HCT116 (cell line): ENCODE results near the gene CACNA1G. TPM values are rescaled to one million over a fixed set of nuclear protein-coding genes. Genes with fewer than 3 reads are reported as not detected.

Experiments
- ATAC-seq: fragments of 200-7000 bp; cut with Tn5 transposase; 2 replicates; pipeline ENCODE4 v1.9.1; 2020; ENCODE audit warnings: mild to moderate bottlenecking, moderate library complexity
- BruUV-seq: library from RNA; stranded (reverse); fragments of 400-500 nt; replicated peaks from 2 replicates; lab custom pipeline; 2021; lab: Mats Ljungman, UMichigan
- CTCF ChIA-PET: fragments of 300-600 bp; sonication (Branson Sonifier 250); formaldehyde crosslinking; loops from one replicate; lab custom pipeline; 2021; ENCODE audit warnings: antibody characterized with exemption; lab: Charles Lee
- POLR2A ChIA-PET: fragments of 300-600, 350-600 bp; sonication (Branson Sonifier 250); formaldehyde crosslinking; loops from one replicate; lab custom pipeline; 2021; ENCODE audit warnings: antibody characterized with exemption; lab: Charles Lee
- RAD21 ChIA-PET, 2 experiments: fragments of 300-600 bp; sonication (Branson Sonifier 250); formaldehyde crosslinking; loops; one replicate each; lab custom pipeline; 2023; ENCODE audit warnings: low total read pairs in 2 of 2; ENCODE audit not compliant: uncharacterized antibody in 2 of 2, unreplicated experiment in 2 of 2, low non-redundant PET in 1 of 2; lab: Charles Lee
- DNase-seq: peaks from one replicate; pipeline ENCODE4 v3.0.0-alpha.2; 2010; ENCODE audit warnings: low read depth, low spot score
- H2AFZ ChIP-seq: fragments of 200-600 bp; shearing (Covaris generic), sonication (generic); 2 replicates; pipeline ENCODE4 v1.6.1; 2017; ENCODE audit warnings: low read depth, mixed run types, mixed read lengths, antibody characterized with exemption, low read length; ENCODE audit not compliant: poor library complexity, severe bottlenecking
- H3K27ac ChIP-seq: 2 replicates; pipeline ENCODE4 v1.5.1; 2012; ENCODE audit warnings: low read depth, low read length
- H3K27me3 ChIP-seq: fragments of 200-600 bp; sonication (generic); 2 replicates; pipeline ENCODE4 v1.6.1; 2016; ENCODE audit warnings: mixed run types, low read length, mixed read lengths; ENCODE audit not compliant: insufficient read depth
- H3K36me3 ChIP-seq, 2 experiments: fragments of 200-500 bp in 1 of 2; fragments of 200-600 bp in 1 of 2; sonication (Bioruptor generic) in 1 of 2; sonication (generic) in 1 of 2; 2 replicates each; pipeline versions ENCODE4 v1.5.1 to v1.6.1; 2014 to 2016; ENCODE audit warnings: low read length in 2 of 2, inconsistent platforms in 1 of 2, mixed read lengths in 1 of 2, mixed run types in 1 of 2; ENCODE audit not compliant: insufficient read depth in 2 of 2, control insufficient read depth in 1 of 2
- H3K4me1 ChIP-seq, 2 experiments: fragments of 200-600 bp in 1 of 2; sonication (generic) in 1 of 2; 2 replicates each; pipeline versions ENCODE4 v1.5.1 to v1.6.1; 2012 to 2017; ENCODE audit warnings: low read length in 2 of 2, inconsistent platforms in 1 of 2, mild to moderate bottlenecking in 1 of 2, mixed read lengths in 1 of 2, mixed run types in 1 of 2, moderate library complexity in 1 of 2; ENCODE audit not compliant: insufficient read depth in 2 of 2, control insufficient read depth in 1 of 2
- H3K4me2 ChIP-seq: fragments of 200-600 bp; sonication (generic); 2 replicates; pipeline ENCODE4 v1.6.1; 2017; ENCODE audit warnings: mixed run types, low read length, mixed read lengths
- H3K4me3 ChIP-seq, 2 experiments: fragments of 200-600 bp in 1 of 2; sonication (generic) in 1 of 2; replicated peaks in 1 of 2; 2 replicates each; pipeline ENCODE4 v1.5.1; 2011 to 2016; ENCODE audit warnings: low read length in 2 of 2, control low read depth in 1 of 2, low read depth in 1 of 2, mild to moderate bottlenecking in 1 of 2, mixed read lengths in 1 of 2, mixed run types in 1 of 2
- H3K79me2 ChIP-seq: fragments of 200-600 bp; sonication (generic); 2 replicates; pipeline ENCODE4 v1.6.1; 2017; ENCODE audit warnings: mild to moderate bottlenecking, mixed run types, low read length, moderate library complexity, mixed read lengths; ENCODE audit not compliant: insufficient read depth
- H3K9ac ChIP-seq: fragments of 200-600 bp; sonication (generic); 2 replicates; pipeline ENCODE4 v1.6.1; 2016; ENCODE audit warnings: low read length, mixed read lengths
- H3K9me2 ChIP-seq: fragments of 200-600 bp; sonication (generic), shearing (Covaris generic); 2 replicates; pipeline ENCODE4 v1.6.1; 2017; ENCODE audit warnings: mixed run types, mild to moderate bottlenecking, moderate library complexity; ENCODE audit not compliant: insufficient read depth
- H3K9me3 ChIP-seq, 2 experiments: fragments of 200-500 bp in 1 of 2; fragments of 200-600 bp in 1 of 2; sonication (Bioruptor generic) in 1 of 2; sonication (generic) in 1 of 2; 2 replicates each; pipeline ENCODE4 v1.6.1; 2014 to 2017; ENCODE audit warnings: low read length in 2 of 2, mixed read lengths in 2 of 2, inconsistent platforms in 1 of 2, low read depth in 1 of 2, mild to moderate bottlenecking in 1 of 2, mixed run types in 1 of 2, moderate library complexity in 1 of 2; ENCODE audit not compliant: control insufficient read depth in 1 of 2, insufficient read depth in 1 of 2
- H4K20me1 ChIP-seq: fragments of 200-600 bp; sonication (generic), shearing (Covaris generic); 2 replicates; pipeline ENCODE4 v1.6.1; 2017; ENCODE audit warnings: mixed run types, mild to moderate bottlenecking, moderate library complexity; ENCODE audit not compliant: insufficient read depth
- CBX3 ChIP-seq: IDR thresholded peaks from 2 replicates; pipeline ENCODE4 v1.6.1; 2012; ENCODE audit warnings: low read depth
- CEBPB ChIP-seq: IDR thresholded peaks from 2 replicates; pipeline ENCODE4 v1.6.1; 2012; ENCODE audit warnings: low read depth
- CTCF ChIP-seq, 3 experiments: fragments of 200-600 bp in 1 of 3; sonication (generic) in 1 of 3; IDR thresholded peaks in 2 of 3; conservative IDR thresholded peaks in 1 of 3; 2 replicates each; pipeline ENCODE4 v1.5.1; 2012 to 2017; ENCODE audit warnings: low read depth in 2 of 3, low read length in 2 of 3, antibody characterized with exemption in 1 of 3, borderline replicate concordance in 1 of 3, control low read depth in 1 of 3, mild to moderate bottlenecking in 1 of 3, mixed read lengths in 1 of 3, mixed run types in 1 of 3, moderate library complexity in 1 of 3; ENCODE audit not compliant: insufficient read depth in 1 of 3
- EGR1 ChIP-seq: IDR thresholded peaks from 2 replicates; pipeline ENCODE4 v1.6.1; 2012; ENCODE audit warnings: low read depth
- EZH2phosphoT487 ChIP-seq: fragments of 200-600 bp; IDR thresholded peaks from 2 replicates; pipeline ENCODE4 v1.6.1; 2018; ENCODE audit warnings: antibody characterized with exemption, borderline replicate concordance
- JUND ChIP-seq: IDR thresholded peaks from 2 replicates; pipeline ENCODE4 v1.6.1; 2012
- POLR2A ChIP-seq: IDR thresholded peaks from 2 replicates; pipeline ENCODE4 v1.7.0; 2011; ENCODE audit warnings: borderline replicate concordance; ENCODE audit not compliant: insufficient read depth, insufficient read length; ENCODE audit errors: extremely low read depth
- REST ChIP-seq: IDR thresholded peaks from 2 replicates; pipeline ENCODE4 v1.6.1; 2012; ENCODE audit warnings: low read depth
- SIN3A ChIP-seq: IDR thresholded peaks from 2 replicates; pipeline ENCODE4 v1.6.1; 2012; ENCODE audit warnings: low read depth
- SP1 ChIP-seq: IDR thresholded peaks from 2 replicates; pipeline ENCODE4 v1.6.1; 2012; ENCODE audit warnings: low read depth
- YY1 ChIP-seq: IDR thresholded peaks from 2 replicates; pipeline ENCODE4 v1.6.1; 2011; ENCODE audit warnings: low read length, low read depth, moderate library complexity, mild to moderate bottlenecking; ENCODE audit not compliant: insufficient replicate concordance; ENCODE audit errors: extremely low read depth
- ZBTB33 ChIP-seq: IDR thresholded peaks from 2 replicates; pipeline ENCODE4 v1.6.1; 2011; ENCODE audit warnings: mild to moderate bottlenecking, low read length, moderate library complexity; ENCODE audit not compliant: insufficient replicate concordance; ENCODE audit errors: extremely low read depth
- ZNF274 ChIP-seq: fragments of 200-500 bp; sonication (Bioruptor generic); IDR thresholded peaks from 2 replicates; pipeline ENCODE4 v1.6.1; 2014; ENCODE audit warnings: mild to moderate bottlenecking, low read depth, low read length, inconsistent platforms
- intact Hi-C: fragments of 100-400 bp; cut with micrococcal nuclease; formaldehyde crosslinking; loops from 2 replicates; pipeline ENCODE4 v1.10.0; 2022
- total RNA-seq: library from RNA; stranded (reverse); gene quantifications from one replicate; pipeline ENCODE4 v1.2.1, GENCODE V29; 2021; ENCODE audit not compliant: unreplicated experiment

The CACNA1G gene
- total RNA-seq, 1 experiment from 2014 or later = 3.4 TPM

GRCh38 chr17:50584749-50585148 lies 24.2 kb downstream of the CACNA1G start (continued):
- TF ChIP-seq CEBPB = no peak
- no peak for TF ChIP-seq CTCF (IDR thresholded peaks at IDR 0.05 in 2 of 3, conservative IDR thresholded peaks at IDR 0.05 in 1 of 3; ENCODE audit: borderline replicate concordance in 1 of 3, insufficient read depth in 1 of 3, low read depth in 2 of 3, low read length in 2 of 3)

GRCh38 chr17:50585346-50585745 lies 24.8 kb downstream of the CACNA1G start:
- H3K9me2 ChIP-seq = no peaks in the 10 kb centered on the region
- DNase-seq = no peak
- no peak overlapping the region for H3K27ac ChIP-seq
- H3K4me3 ChIP-seq = no peak overlapping the region
- ChIA-PET POLR2A (no interaction called here), RAD21 (no interaction called here), CTCF (no interaction called here)
- H4K20me1 ChIP-seq = no peaks in the 10 kb centered on the region
- no peak overlapping the region for H3K4me2 ChIP-seq
- no peaks in the 10 kb centered on the region for H3K4me1 ChIP-seq
- no peaks in the 10 kb centered on the region for H3K36me3 ChIP-seq
- no peak for ATAC-seq
- no peaks in the 10 kb centered on the region for H3K27me3 ChIP-seq
- intact Hi-C loops = no loop called here
- no peaks in the 10 kb centered on the region for H3K79me2 ChIP-seq
- no peaks in the 10 kb centered on the region for H3K9me3 ChIP-seq
- no peak overlapping the region for H2AFZ ChIP-seq
- TF ChIP-seq YY1 (no peak), POLR2A (no peak), EZH2phosphoT487 (no peak), EGR1 (no peak), CBX3 (no peak), JUND (no peak), REST (no peak), CTCF (IDR thresholded peaks at IDR 0.05 in 2 of 3, conservative IDR thresholded peaks at IDR 0.05 in 1 of 3; ENCODE audit: borderline replicate concordance in 1 of 3, insufficient read depth in 1 of 3, low read depth in 2 of 3, low read length in 2 of 3) (no peak), ZBTB33 (no peak), SP1 (no peak), SIN3A (no peak), ZNF274 (no peak)
- H3K9ac ChIP-seq = no peak overlapping the region
- BruUV-seq = no TSS peak
